HFFc6 (cell line): ENCODE data around the gene PSD2. TPM values are rescaled to one million over a fixed set of nuclear protein-coding genes. Genes with fewer than 3 reads are reported as not detected.

Experiments used
- DNase-seq: peaks from one replicate; pipeline ENCODE4 v3.0.0-alpha.2; 2018
- H3K27ac Mint-ChIP-seq: 2 replicates; pipeline ENCODE4 v1.8.0; 2020; ENCODE audit warnings: mild to moderate bottlenecking, mixed read lengths
- H3K27me3 Mint-ChIP-seq: 2 replicates; pipeline ENCODE4 v1.8.0; 2021; ENCODE audit warnings: mild to moderate bottlenecking, moderate library complexity, mixed read lengths; ENCODE audit not compliant: insufficient read depth
- H3K36me3 Mint-ChIP-seq: 2 replicates; pipeline ENCODE4 v1.8.0; 2021; ENCODE audit warnings: low read depth, mixed read lengths
- H3K4me1 Mint-ChIP-seq: 2 replicates; pipeline ENCODE4 v1.8.0; 2020; ENCODE audit warnings: low read depth, mixed read lengths
- H3K4me3 Mint-ChIP-seq: 2 replicates; pipeline ENCODE4 v1.8.0; 2020; ENCODE audit warnings: mild to moderate bottlenecking, moderate library complexity, mixed read lengths
- H3K9me3 Mint-ChIP-seq: 2 replicates; pipeline ENCODE4 v1.8.0; 2020; ENCODE audit warnings: mild to moderate bottlenecking, mixed read lengths
- total RNA-seq, 6 experiments: library from RNA; stranded (reverse); fragmentation: NEBNext Ultra II Directional; extraction: Animal tissue kit (Norgen Biotek cat#: 25700); gene quantifications; 2 replicates in 1 of 6; 3 replicates in 5 of 6; pipeline ENCODE4 v1.2.3, GENCODE V29; 2021
- TF ChIP-seq, protein P1 (sequence below): fragments of 200-600 bp; sonication (generic); IDR thresholded peaks from 2 replicates; pipeline ENCODE4 v1.5.0; 2021; ENCODE audit warnings: antibody characterized with exemption, mild to moderate bottlenecking

The PSD2 gene
- total RNA-seq, 6 experiments from 2014 or later: 0.02 to 0.14 (median 0.07) TPM; not detected in 1

DNA sequence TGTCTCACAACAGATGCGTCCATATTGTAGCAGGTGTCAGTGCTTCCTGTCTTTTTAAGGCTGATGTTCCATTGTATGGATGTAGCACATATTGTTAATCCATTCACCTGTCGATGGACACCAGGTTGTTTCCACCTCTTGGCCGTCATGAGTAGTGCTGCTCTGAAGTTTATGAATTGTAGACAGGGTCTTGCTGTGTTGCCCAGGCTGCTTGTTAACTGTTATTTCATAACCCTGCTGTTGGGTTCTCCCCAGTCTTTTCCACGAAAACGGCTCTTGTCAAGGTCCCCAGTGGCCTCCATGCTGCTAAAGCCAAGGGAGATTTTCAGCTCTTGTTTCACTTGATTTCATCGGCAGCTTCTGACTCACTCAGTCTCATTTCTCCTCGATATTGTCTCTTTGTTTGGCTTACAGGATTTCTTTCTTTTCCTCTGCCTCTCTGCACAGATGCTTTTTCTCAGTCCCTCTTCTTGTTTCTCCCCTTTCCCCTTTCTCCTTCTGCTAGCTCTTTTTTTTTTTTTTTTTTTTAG, 12.1 kb upstream of the PSD2 start:
- Mint-ChIP-seq H3K27me3 (peaks cover 25% of the 10 kb centered on the region), H3K4me3 (no peak overlapping the region), H3K36me3 (no peaks in the 10 kb centered on the region), H3K9me3 (no peaks in the 10 kb centered on the region), H3K27ac (no peak overlapping the region), H3K4me1 (no peaks in the 10 kb centered on the region)
- no peak for DNase-seq
- TF ChIP-seq, protein P1, sequence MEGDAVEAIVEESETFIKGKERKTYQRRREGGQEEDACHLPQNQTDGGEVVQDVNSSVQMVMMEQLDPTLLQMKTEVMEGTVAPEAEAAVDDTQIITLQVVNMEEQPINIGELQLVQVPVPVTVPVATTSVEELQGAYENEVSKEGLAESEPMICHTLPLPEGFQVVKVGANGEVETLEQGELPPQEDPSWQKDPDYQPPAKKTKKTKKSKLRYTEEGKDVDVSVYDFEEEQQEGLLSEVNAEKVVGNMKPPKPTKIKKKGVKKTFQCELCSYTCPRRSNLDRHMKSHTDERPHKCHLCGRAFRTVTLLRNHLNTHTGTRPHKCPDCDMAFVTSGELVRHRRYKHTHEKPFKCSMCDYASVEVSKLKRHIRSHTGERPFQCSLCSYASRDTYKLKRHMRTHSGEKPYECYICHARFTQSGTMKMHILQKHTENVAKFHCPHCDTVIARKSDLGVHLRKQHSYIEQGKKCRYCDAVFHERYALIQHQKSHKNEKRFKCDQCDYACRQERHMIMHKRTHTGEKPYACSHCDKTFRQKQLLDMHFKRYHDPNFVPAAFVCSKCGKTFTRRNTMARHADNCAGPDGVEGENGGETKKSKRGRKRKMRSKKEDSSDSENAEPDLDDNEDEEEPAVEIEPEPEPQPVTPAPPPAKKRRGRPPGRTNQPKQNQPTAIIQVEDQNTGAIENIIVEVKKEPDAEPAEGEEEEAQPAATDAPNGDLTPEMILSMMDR: peak; percentile 10; the same call in 1 of the 2 replicates

DNA sequence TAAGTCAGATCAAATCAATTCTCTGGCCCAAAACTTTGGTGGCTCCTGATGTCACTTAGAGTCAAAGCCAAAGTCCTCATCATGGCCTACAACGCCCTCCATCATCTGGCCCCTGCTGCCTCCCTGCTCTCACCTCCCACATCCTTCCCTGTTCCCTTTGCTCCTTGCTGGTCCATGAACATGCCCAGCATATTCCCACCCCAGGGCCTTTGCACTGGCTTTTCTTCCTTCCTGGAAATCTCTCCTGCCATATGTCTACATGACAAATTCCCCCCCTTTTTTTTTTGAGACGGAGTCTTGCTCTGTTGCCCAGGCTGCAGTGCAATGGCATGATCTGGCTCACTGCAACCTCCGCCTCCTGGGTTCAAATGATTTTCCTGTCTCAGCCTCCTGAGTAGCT, 11.1 kb upstream of the PSD2 start:
- Mint-ChIP-seq H3K4me3 (no peak overlapping the region), H3K4me1 (no peaks in the 10 kb centered on the region), H3K36me3 (no peaks in the 10 kb centered on the region), H3K27me3 (peaks cover 25% of the 10 kb centered on the region), H3K27ac (no peak overlapping the region), H3K9me3 (no peaks in the 10 kb centered on the region)
- DNase-seq: no peak
- TF ChIP-seq, protein P1: no peak

DNA sequence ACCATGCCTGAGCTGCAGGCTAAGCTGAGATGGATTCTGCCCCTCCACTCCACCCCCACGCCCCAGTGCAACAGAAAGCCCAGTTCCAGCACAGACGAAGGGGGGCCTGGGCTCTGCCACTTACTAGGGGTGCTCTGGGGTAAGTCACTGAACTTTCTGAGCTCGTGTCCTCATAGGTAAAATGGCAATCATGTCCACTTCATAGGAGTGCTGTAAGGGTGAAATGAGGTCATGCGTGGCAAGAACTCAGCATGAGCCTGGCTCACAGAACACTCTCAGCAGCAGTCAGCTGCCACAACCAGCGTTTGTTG, 8.4 kb upstream of the PSD2 start:
- no peaks in the 10 kb centered on the region for H3K4me1 Mint-ChIP-seq
- H3K4me3 Mint-ChIP-seq: peak overlapping the region; percentile 91; the same call in 1 of the 2 replicates
- no peaks in the 10 kb centered on the region for H3K9me3 Mint-ChIP-seq
- no peak overlapping the region for H3K27ac Mint-ChIP-seq
- H3K36me3 Mint-ChIP-seq: no peaks in the 10 kb centered on the region
- peaks cover 27% of the 10 kb centered on the region for H3K27me3 Mint-ChIP-seq
- TF ChIP-seq, protein P1: no peak
- no peak for DNase-seq

DNA sequence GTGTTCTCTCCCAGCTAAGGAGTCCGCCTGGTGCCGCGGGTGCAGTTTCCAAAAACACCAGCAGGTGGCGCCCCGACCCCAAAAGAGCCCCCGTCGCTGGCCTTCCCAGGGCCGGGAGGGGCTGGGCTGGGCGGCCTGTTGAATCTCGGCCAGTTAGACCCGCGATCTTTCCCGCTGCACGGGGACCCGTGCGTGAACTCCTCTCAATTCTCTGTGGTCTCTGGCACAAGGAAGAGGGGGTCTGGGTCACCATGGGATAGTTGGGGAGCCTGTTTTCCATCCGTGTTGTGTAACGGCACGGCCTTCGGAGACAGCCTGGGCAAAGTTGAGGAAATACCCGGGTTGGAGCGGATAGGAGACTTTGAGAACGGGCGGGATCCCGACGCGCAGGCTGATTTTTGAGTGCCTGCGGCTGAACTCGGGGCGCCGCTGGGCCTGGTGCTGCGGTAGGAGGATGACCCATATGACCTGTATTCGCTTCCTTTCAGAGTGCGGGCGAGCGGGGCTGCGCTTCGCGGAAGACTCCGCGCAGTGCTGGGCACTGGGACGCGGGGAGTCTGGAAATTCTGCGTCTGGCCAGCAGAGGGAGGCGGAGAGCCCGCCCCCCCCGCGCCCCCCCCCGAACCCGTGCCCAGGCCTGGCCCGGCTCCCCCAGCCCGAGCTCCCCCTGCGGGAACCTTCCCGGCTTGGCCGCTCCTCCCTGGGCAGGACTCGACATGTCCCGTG, 7.9 kb upstream of the PSD2 start:
- H3K4me1 Mint-ChIP-seq: no peaks in the 10 kb centered on the region
- no peaks in the 10 kb centered on the region for H3K36me3 Mint-ChIP-seq
- TF ChIP-seq, protein P1: peak; percentile 95
- peak; percentile 63 for DNase-seq
- H3K27ac Mint-ChIP-seq: no peak overlapping the region; the same call in 1 of the 2 replicates
- H3K4me3 Mint-ChIP-seq: peak overlapping the region; percentile 91
- H3K9me3 Mint-ChIP-seq: no peaks in the 10 kb centered on the region
- peaks cover 28% of the 10 kb centered on the region for H3K27me3 Mint-ChIP-seq

DNA sequence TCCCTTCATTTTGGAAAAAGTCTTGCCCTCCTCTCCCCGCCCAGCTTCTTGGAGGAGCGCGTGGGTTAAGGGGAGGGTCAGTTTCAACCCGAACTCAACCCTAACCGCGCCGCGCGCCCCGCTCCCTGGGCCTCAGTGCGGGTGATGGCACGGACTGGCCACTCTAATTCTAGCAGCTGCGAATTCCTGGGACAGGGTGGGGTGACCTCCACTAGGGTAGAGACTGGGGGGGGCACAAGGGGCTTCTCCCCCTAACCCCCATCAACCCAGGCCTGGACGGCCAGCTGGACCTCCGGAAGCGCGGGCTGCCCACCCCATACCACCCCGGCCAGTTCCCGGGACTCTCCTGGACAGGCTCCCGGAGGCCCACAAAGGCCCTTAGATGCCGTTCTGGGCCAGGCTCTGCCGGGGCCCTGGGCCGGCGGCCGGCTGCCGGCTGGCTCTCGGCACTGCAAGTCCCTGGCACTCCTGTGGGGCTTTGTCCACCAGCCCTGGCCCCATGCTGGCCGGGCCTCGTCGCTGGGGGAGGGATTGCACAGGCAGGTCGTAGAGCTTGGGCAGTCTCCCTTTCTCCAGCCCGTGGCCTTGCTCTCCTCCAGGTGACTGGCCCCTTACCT, 7.2 kb upstream of the PSD2 start:
- H3K27me3 Mint-ChIP-seq: peaks cover 32% of the 10 kb centered on the region
- no peaks in the 10 kb centered on the region for H3K4me1 Mint-ChIP-seq
- DNase-seq: no peak
- no peaks in the 10 kb centered on the region for H3K9me3 Mint-ChIP-seq
- peak overlapping the region; percentile 91; the same call in 1 of the 2 replicates for H3K4me3 Mint-ChIP-seq
- H3K27ac Mint-ChIP-seq: no peak overlapping the region
- TF ChIP-seq, protein P1: no peak
- no peaks in the 10 kb centered on the region for H3K36me3 Mint-ChIP-seq
